Neural crest cell (in vitro differentiated cells): Measurements from ENCODE around the gene PREX1. TPM values are rescaled to one million over a fixed set of nuclear protein-coding genes. Genes with fewer than 3 reads are reported as not detected.

Experiments used
- DNase-seq: peaks from one replicate; pipeline ENCODE4 v3.0.0; 2021; ENCODE audit warnings: low read depth, mixed read lengths, low spot score
- H3K27ac Mint-ChIP-seq: one replicate; pipeline ENCODE4 v1.8.0; 2021; ENCODE audit warnings: mild to moderate bottlenecking, mixed read lengths; ENCODE audit not compliant: unreplicated experiment
- H3K27me3 Mint-ChIP-seq: 2 replicates; pipeline ENCODE4 v1.8.0; 2021; ENCODE audit warnings: low read depth, mild to moderate bottlenecking, mixed read lengths
- H3K36me3 Mint-ChIP-seq: 2 replicates; pipeline ENCODE4 v1.8.0; 2021; ENCODE audit warnings: low read depth, mild to moderate bottlenecking, mixed read lengths
- H3K4me1 Mint-ChIP-seq: 2 replicates; pipeline ENCODE4 v1.8.0; 2021; ENCODE audit warnings: mixed read lengths
- H3K4me3 Mint-ChIP-seq: one replicate; pipeline ENCODE4 v1.8.0; 2021; ENCODE audit warnings: mild to moderate bottlenecking, mixed read lengths
- H3K9me3 Mint-ChIP-seq: 2 replicates; pipeline ENCODE4 v1.8.0; 2021; ENCODE audit warnings: mixed read lengths
- CTCF ChIP-seq: fragments of 200-600 bp; sonication (generic); conservative IDR thresholded peaks from 2 replicates; pipeline ENCODE4 v1.5.0; 2021; ENCODE audit warnings: antibody characterized with exemption, mild to moderate bottlenecking
- total RNA-seq: library from RNA; stranded (reverse); gene quantifications from 2 replicates; pipeline ENCODE4 v1.2.1, GENCODE V29; 2021

PREX1 gene
- total RNA-seq, 1 donor from 2014 or later: 72.4 TPM

DNA sequence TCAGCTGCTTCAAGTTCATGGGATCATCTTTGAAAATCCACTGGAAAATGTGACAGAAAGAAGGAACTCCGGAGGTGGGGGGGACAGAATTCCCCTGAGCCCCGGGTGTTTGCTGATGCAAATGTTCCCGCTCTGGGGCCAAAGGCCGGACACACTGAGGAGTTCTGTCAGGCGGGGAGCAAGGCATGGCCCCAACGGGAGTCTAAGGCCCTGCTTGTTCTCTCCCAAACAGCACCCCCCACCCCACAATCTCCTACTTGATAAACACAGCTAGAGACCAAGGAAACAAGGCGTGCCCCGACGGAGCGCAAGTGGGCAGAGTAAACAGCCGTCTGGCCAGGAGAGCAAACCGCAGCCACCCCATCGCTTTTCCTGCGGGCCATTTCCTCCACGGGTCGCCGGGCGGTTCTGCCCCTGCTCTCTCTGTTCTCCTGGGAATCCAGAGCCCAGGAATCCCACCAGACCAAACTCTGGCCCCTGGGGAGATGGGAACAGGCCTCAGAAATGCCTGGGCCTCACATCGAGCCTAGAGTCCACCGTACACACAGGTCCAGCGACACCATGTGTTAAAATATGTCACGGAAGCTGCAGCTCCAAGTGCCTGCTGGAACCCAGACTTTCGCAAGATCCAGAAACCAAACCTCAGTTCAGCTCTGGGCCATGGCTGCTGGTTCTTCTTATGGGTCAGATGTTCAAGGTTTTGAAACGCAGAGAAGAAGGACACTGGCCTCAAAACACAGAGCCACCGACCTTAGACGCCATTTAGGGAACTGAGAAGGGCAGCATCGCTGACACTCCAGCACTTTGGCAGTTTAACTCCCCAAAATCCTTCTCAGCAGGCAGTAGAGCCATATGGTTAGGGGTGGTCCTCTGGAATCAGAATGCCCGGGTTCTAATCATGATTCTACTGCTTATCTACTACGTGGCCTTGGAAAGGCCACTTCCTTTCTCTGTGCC lies 104.2 kb downstream of the PREX1 start:
- H3K27me3 Mint-ChIP-seq: no peaks in the 10 kb centered on the region
- H3K27ac Mint-ChIP-seq: peak overlapping the region; percentile 85
- no peaks in the 10 kb centered on the region for H3K9me3 Mint-ChIP-seq
- TF ChIP-seq CTCF: no peak
- peaks cover 89% of the 10 kb centered on the region for H3K4me1 Mint-ChIP-seq
- DNase-seq: no peak
- H3K4me3 Mint-ChIP-seq: no peak overlapping the region
- H3K36me3 Mint-ChIP-seq: peaks cover 30% of the 10 kb centered on the region

DNA sequence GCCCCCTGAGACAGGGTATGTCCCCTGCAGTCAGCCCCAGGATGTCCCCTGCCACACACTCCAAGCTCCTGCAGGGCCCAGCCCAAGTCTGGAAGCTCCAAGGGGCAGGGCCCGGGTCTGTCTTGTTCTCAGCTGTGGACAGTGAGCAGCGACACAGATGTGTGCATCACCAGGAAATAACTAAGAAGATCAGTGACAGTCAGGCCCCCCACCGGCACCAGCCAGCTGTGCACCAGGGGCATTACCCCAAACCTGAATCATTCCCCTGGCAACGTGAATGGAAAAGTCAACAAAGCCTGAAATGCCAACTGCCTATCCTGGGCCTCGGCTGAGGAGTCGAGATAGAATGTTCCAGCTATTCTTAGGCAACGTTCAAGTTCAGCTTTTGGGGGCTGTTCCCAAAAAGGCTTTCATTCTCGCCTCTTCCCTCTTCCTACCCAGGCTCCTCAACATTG lies 105.0 kb downstream of the PREX1 start:
- Mint-ChIP-seq H3K9me3 (no peaks in the 10 kb centered on the region), H3K4me1 (peaks cover 86% of the 10 kb centered on the region), H3K27ac (peak overlapping the region; percentile 85), H3K36me3 (peaks cover 30% of the 10 kb centered on the region), H3K4me3 (no peak overlapping the region), H3K27me3 (no peaks in the 10 kb centered on the region)
- TF ChIP-seq CTCF: no peak
- DNase-seq: no peak

DNA sequence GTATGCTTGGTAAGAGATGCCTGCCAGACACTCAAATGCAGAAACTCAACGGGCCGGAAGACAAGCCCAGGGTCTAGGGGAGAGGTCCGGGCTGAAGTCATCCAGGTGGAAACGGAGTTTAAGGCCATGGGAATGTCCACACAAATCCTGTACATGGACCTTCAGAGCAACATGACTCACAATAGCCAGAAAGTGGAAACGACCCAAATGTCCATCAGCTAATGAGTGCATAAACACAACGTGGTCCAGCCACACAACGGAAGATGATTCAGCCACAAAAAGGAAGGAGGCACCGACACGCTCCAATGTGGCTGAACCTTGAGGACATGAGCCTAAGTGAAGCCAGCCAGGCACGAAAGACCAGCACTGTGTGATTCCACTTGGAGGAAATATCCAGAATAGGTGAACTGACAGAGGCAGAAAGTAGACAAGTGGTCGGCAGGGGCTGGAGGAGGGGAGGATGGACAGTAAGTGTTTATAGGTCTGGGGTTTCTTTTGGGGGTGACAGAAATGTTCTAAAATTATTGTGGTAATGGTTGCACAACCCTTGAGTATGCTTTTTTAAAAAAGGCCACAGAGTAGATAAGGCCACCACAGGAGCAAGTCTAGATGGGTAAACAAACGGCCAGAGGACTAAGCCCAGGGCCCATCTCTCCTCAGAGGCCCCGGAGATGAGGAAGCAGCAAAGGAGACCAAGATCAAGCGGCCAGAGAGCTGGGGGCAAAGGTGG lies 105.6 kb downstream of the PREX1 start:
- peak overlapping the region; percentile 79 for H3K27ac Mint-ChIP-seq
- H3K9me3 Mint-ChIP-seq: no peaks in the 10 kb centered on the region
- TF ChIP-seq CTCF: no peak
- no peaks in the 10 kb centered on the region for H3K27me3 Mint-ChIP-seq
- peaks cover 30% of the 10 kb centered on the region for H3K36me3 Mint-ChIP-seq
- DNase-seq: no peak
- peaks cover 86% of the 10 kb centered on the region for H3K4me1 Mint-ChIP-seq
- H3K4me3 Mint-ChIP-seq: peak overlapping the region; percentile 1

DNA sequence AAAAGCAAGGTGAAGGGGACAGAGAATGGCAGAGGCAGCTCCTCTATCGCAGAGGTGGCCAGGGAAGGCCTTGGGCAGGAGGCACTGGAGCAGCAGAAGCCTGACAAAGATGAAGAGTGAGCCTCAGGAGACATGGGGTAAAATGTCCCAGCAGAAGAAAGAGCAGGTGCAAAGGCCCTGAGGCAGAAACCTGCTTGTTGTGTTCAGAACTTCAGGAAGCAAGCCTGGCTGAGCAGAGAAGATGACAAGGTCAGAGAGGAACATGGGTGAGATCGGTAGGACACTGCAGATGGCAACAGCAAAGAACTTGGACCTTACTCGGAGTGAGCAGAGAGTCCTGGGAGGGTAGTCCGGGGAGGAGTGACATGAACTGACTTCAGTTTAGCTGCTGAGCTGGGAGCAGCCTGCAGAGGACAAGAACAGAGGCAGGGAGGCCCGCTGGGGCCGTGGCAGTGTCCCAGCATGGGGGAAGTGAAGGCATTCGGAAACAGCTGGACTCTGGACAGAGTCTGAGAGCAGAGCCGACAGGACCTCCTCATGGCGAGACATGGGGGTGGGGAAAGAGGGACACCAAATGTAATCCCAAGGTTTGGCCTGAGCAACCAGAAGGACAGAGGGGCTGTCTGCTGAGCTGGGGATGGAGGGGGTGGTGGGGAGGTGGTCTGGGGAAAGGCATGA lies 106.3 kb downstream of the PREX1 start:
- no peak for DNase-seq
- TF ChIP-seq CTCF: no peak
- peak overlapping the region; percentile 46 for H3K27ac Mint-ChIP-seq
- H3K4me3 Mint-ChIP-seq: no peak overlapping the region
- H3K36me3 Mint-ChIP-seq: peaks cover 30% of the 10 kb centered on the region
- no peaks in the 10 kb centered on the region for H3K27me3 Mint-ChIP-seq
- H3K9me3 Mint-ChIP-seq: no peaks in the 10 kb centered on the region
- peaks cover 86% of the 10 kb centered on the region for H3K4me1 Mint-ChIP-seq

- Mint-ChIP-seq H3K36me3 (peaks cover 22% of the 10 kb centered on the region), H3K27me3 (no peaks in the 10 kb centered on the region), H3K4me3 (peak overlapping the region; percentile 25), H3K4me1 (peaks cover 85% of the 10 kb centered on the region), H3K9me3 (no peaks in the 10 kb centered on the region), H3K27ac (no peak overlapping the region)
- TF ChIP-seq CTCF: no peak
- DNase-seq: no peak
These were observed 107.4 kb downstream of the PREX1 start for GRCh38 chr20:48720256-48720985.
